ENCODE measurements around the gene AUTS2.

DNA sequence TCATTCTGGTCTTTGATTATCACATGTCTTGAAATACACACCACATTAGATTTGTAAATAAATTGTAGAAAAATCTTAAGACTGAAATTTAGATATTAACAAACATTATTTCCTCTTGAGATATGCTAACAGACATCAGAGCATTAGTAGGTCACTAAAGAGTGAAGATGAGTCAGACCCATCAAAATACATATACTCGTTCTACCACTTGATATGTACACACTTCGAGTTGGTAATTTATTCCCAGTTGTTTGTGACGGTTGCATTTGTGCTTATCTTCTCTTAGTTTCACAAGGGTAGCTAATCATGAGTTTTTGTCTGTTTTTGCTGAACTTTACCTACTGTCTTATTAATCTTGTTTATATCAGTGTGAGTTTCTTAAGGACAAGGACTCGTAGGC is 383.4 kb downstream of the AUTS2 start:
- TF ChIP-seq POLR2A (IDR thresholded peaks at IDR 0.05): no peak
- no peak for TF ChIP-seq POLR2AphosphoS5 (IDR thresholded peaks at IDR 0.05)
- no peak for TF ChIP-seq CTCF (IDR thresholded peaks at IDR 0.05)

All from breast epithelium (tissue), 3 donors.